HepG2 (cell line): ENCODE data around the gene ZNF771. TPM values are rescaled to one million over a fixed set of nuclear protein-coding genes. Genes with fewer than 3 reads are reported as not detected.

Experiments used
- AHR ChIP-seq: IDR thresholded peaks from 2 replicates; pipeline ENCODE4 v1.6.1; 2018; ENCODE audit warnings: missing genetic modification reagents, missing compliant biosample characterization
- HMGA1 ChIP-seq: sonication (generic); formaldehyde crosslinking; conservative IDR thresholded peaks from 2 replicates; pipeline ENCODE4 v1.4.0; 2020; ENCODE audit warnings: missing genetic modification reagents
- ISX ChIP-seq: sonication (generic); formaldehyde crosslinking; conservative IDR thresholded peaks from 2 replicates; pipeline ENCODE4 v1.5.0; 2020; ENCODE audit warnings: missing genetic modification reagents
- ONECUT2 ChIP-seq: sonication (generic); formaldehyde crosslinking; IDR thresholded peaks from 2 replicates; pipeline ENCODE4 v1.4.0; 2020; ENCODE audit warnings: missing genetic modification reagents
- SMARCE1 ChIP-seq: fragments of 450-650 bp; IDR thresholded peaks from 2 replicates; pipeline ENCODE4 v1.6.1; 2017; ENCODE audit warnings: borderline replicate concordance
- TCF7L2 ChIP-seq: IDR thresholded peaks from 2 replicates; pipeline ENCODE4 v1.6.1; 2011; ENCODE audit warnings: mild to moderate bottlenecking, low read depth, low read length, moderate library complexity
- TSC22D2 ChIP-seq: sonication (generic); formaldehyde crosslinking; IDR thresholded peaks from 2 replicates; pipeline ENCODE4 v1.5.1; 2020; ENCODE audit warnings: missing genetic modification reagents, mild to moderate bottlenecking, borderline replicate concordance
- ZNF138 ChIP-seq: sonication (generic); formaldehyde crosslinking; IDR thresholded peaks from 2 replicates; pipeline ENCODE4 v1.5.0; 2020; ENCODE audit warnings: mild to moderate bottlenecking, low read depth, missing genetic modification reagents
- ZNF3 ChIP-seq: IDR thresholded peaks from 2 replicates; pipeline ENCODE4 v1.7.0; 2017; ENCODE audit warnings: inconsistent platforms
- polyA plus RNA-seq, 8 experiments: library from polyadenylated mRNA; depleted of rRNA in 3 of 8; stranded (reverse) in 7 of 8; unstranded in 1 of 8; fragments of >200 nt; fragmentation: Illumina TruSeq in 4 of 8; extraction: Trizol in 4 of 8; gene quantifications; 2 replicates each; pipeline versions ENCODE4 v1.2.1 to v1.2.3, GENCODE V29; 2011 to 2016; ENCODE audit warnings: low read depth in 4 of 8, missing spikeins in 1 of 8, mixed read lengths in 1 of 8; ENCODE audit not compliant: insufficient read depth in 1 of 8
- total RNA-seq, 5 experiments: library from RNA; depleted of rRNA; stranded (reverse); fragments of >200 nt; fragmentation: Illumina TruSeq; extraction: Trizol; gene quantifications; 2 replicates each; pipeline ENCODE4 v1.2.3, GENCODE V29; 2016; ENCODE audit warnings: low read depth in 1 of 5
- TF ChIP-seq, protein P1 (sequence below): sonication (generic); formaldehyde crosslinking; IDR thresholded peaks from 2 replicates; pipeline ENCODE4 v1.4.0; 2020; ENCODE audit warnings: missing genetic modification reagents, borderline replicate concordance
- TF ChIP-seq, protein P2 (sequence below): sonication (generic); formaldehyde crosslinking; IDR thresholded peaks from 2 replicates; pipeline ENCODE4 v1.9.0; 2021; ENCODE audit warnings: mild to moderate bottlenecking, missing genetic modification reagents
- TF ChIP-seq, protein P3 (sequence below): sonication (generic); formaldehyde crosslinking; conservative IDR thresholded peaks from 2 replicates; pipeline ENCODE4 v1.4.0; 2020; ENCODE audit warnings: missing genetic modification reagents
- TF ChIP-seq, protein P4 (sequence below), 2 experiments: sonication (generic) in 1 of 2; formaldehyde crosslinking in 1 of 2; IDR thresholded peaks; 2 replicates each; pipeline versions ENCODE4 v1.5.1 to v1.6.1; 2011 to 2020; ENCODE audit warnings: borderline replicate concordance in 1 of 2, low read depth in 1 of 2, low read length in 1 of 2, mild to moderate bottlenecking in 1 of 2, missing genetic modification reagents in 1 of 2, moderate library complexity in 1 of 2

ZNF771 gene
- total and polyA plus RNA-seq, 2 of the 13 experiments (the other 11 are each of a cell fraction or from before 2014, with no cell fraction given) = 5.0 to 11.8 TPM

DNA sequence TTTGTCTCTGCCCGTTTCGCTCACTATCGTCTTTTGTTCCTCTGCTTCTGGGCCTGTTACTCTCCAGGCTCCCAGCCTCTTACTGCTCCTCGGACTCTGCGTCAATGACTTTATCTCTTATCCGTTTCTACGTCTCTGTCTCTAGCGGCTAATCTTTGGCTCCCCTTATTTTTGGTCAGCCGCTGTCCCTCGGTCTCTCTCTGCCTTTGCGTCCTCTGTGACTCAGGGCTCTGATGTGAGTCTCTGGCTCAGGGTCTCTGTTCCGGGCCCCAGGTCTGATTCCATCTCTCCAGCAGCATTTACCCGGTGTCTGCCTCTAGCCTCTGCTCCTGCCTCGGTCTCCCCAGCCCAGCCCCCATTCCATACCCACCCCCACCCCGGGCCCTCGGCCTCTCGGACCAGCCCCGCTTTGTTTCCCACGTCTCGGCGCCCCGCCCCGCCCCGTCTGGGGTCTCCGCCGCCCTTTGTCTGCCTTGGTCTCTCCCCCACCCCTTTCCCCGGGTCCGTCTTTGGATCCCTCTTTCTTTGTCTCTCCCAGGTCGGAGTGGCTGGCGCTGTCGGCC, 12.7 kb upstream of the ZNF771 start (continued):
- TF ChIP-seq, protein P1, sequence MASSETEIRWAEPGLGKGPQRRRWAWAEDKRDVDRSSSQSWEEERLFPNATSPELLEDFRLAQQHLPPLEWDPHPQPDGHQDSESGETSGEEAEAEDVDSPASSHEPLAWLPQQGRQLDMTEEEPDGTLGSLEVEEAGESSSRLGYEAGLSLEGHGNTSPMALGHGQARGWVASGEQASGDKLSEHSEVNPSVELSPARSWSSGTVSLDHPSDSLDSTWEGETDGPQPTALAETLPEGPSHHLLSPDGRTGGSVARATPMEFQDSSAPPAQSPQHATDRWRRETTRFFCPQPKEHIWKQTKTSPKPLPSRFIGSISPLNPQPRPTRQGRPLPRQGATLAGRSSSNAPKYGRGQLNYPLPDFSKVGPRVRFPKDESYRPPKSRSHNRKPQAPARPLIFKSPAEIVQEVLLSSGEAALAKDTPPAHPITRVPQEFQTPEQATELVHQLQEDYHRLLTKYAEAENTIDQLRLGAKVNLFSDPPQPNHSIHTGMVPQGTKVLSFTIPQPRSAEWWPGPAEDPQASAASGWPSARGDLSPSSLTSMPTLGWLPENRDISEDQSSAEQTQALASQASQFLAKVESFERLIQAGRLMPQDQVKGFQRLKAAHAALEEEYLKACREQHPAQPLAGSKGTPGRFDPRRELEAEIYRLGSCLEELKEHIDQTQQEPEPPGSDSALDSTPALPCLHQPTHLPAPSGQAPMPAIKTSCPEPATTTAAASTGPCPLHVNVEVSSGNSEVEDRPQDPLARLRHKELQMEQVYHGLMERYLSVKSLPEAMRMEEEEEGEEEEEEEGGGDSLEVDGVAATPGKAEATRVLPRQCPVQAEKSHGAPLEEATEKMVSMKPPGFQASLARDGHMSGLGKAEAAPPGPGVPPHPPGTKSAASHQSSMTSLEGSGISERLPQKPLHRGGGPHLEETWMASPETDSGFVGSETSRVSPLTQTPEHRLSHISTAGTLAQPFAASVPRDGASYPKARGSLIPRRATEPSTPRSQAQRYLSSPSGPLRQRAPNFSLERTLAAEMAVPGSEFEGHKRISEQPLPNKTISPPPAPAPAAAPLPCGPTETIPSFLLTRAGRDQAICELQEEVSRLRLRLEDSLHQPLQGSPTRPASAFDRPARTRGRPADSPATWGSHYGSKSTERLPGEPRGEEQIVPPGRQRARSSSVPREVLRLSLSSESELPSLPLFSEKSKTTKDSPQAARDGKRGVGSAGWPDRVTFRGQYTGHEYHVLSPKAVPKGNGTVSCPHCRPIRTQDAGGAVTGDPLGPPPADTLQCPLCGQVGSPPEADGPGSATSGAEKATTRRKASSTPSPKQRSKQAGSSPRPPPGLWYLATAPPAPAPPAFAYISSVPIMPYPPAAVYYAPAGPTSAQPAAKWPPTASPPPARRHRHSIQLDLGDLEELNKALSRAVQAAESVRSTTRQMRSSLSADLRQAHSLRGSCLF (CRISPR knock-in tag) = 0 out of 2 replicates have a peak, but pooled peaks have one; percentile 34
- TF ChIP-seq AHR (CRISPR knock-in tag) = no peak
- TF ChIP-seq HMGA1 (CRISPR knock-in tag) = no peak
- peak; percentile 53; the same call in 1 of the 2 replicates for TF ChIP-seq ZNF138
- no peak for TF ChIP-seq SMARCE1
- TF ChIP-seq, protein P2, sequence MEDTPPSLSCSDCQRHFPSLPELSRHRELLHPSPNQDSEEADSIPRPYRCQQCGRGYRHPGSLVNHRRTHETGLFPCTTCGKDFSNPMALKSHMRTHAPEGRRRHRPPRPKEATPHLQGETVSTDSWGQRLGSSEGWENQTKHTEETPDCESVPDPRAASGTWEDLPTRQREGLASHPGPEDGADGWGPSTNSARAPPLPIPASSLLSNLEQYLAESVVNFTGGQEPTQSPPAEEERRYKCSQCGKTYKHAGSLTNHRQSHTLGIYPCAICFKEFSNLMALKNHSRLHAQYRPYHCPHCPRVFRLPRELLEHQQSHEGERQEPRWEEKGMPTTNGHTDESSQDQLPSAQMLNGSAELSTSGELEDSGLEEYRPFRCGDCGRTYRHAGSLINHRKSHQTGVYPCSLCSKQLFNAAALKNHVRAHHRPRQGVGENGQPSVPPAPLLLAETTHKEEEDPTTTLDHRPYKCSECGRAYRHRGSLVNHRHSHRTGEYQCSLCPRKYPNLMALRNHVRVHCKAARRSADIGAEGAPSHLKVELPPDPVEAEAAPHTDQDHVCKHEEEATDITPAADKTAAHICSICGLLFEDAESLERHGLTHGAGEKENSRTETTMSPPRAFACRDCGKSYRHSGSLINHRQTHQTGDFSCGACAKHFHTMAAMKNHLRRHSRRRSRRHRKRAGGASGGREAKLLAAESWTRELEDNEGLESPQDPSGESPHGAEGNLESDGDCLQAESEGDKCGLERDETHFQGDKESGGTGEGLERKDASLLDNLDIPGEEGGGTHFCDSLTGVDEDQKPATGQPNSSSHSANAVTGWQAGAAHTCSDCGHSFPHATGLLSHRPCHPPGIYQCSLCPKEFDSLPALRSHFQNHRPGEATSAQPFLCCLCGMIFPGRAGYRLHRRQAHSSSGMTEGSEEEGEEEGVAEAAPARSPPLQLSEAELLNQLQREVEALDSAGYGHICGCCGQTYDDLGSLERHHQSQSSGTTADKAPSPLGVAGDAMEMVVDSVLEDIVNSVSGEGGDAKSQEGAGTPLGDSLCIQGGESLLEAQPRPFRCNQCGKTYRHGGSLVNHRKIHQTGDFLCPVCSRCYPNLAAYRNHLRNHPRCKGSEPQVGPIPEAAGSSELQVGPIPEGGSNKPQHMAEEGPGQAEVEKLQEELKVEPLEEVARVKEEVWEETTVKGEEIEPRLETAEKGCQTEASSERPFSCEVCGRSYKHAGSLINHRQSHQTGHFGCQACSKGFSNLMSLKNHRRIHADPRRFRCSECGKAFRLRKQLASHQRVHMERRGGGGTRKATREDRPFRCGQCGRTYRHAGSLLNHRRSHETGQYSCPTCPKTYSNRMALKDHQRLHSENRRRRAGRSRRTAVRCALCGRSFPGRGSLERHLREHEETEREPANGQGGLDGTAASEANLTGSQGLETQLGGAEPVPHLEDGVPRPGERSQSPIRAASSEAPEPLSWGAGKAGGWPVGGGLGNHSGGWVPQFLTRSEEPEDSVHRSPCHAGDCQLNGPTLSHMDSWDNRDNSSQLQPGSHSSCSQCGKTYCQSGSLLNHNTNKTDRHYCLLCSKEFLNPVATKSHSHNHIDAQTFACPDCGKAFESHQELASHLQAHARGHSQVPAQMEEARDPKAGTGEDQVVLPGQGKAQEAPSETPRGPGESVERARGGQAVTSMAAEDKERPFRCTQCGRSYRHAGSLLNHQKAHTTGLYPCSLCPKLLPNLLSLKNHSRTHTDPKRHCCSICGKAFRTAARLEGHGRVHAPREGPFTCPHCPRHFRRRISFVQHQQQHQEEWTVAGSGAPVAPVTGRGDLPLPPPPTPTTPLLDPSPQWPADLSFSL (CRISPR knock-in tag) = no peak
- no peak for TF ChIP-seq TSC22D2 (CRISPR knock-in tag)
- no peak for TF ChIP-seq TCF7L2
- no peak for TF ChIP-seq ONECUT2
- TF ChIP-seq ZNF3 = no peak
- TF ChIP-seq, protein P3, sequence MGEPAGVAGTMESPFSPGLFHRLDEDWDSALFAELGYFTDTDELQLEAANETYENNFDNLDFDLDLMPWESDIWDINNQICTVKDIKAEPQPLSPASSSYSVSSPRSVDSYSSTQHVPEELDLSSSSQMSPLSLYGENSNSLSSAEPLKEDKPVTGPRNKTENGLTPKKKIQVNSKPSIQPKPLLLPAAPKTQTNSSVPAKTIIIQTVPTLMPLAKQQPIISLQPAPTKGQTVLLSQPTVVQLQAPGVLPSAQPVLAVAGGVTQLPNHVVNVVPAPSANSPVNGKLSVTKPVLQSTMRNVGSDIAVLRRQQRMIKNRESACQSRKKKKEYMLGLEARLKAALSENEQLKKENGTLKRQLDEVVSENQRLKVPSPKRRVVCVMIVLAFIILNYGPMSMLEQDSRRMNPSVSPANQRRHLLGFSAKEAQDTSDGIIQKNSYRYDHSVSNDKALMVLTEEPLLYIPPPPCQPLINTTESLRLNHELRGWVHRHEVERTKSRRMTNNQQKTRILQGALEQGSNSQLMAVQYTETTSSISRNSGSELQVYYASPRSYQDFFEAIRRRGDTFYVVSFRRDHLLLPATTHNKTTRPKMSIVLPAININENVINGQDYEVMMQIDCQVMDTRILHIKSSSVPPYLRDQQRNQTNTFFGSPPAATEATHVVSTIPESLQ = no peak
- no peak for TF ChIP-seq ISX
- TF ChIP-seq, protein P4, sequence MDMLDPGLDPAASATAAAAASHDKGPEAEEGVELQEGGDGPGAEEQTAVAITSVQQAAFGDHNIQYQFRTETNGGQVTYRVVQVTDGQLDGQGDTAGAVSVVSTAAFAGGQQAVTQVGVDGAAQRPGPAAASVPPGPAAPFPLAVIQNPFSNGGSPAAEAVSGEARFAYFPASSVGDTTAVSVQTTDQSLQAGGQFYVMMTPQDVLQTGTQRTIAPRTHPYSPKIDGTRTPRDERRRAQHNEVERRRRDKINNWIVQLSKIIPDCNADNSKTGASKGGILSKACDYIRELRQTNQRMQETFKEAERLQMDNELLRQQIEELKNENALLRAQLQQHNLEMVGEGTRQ (IDR thresholded peaks at IDR 0.05; ENCODE audit: low read depth, low read length) = no peak
- TF ChIP-seq, protein P4 (CRISPR knock-in tag; IDR thresholded peaks at IDR 0.05; ENCODE audit: borderline replicate concordance) = no peak; the same call in 1 of the 2 replicates
